GM18867 (cell line): ENCODE results near the gene LSM14A.
"Not testable (repeated sequence)": the region's sequence is repeated elsewhere in the genome, so short reads cannot be mapped to it uniquely, and the experiment has no call there.

ENCODE experiments used
- ATAC-seq: cut with Tn5 transposase; IDR thresholded peaks from one replicate; pipeline ENCODE4 v1.9.1; 2021; ENCODE audit warnings: mild to moderate bottlenecking, moderate library complexity; ENCODE audit not compliant: unreplicated experiment

LSM14A gene

GRCh38 chr19:34226036-34226435, 53.7 kb downstream of the LSM14A start:
- no peak for ATAC-seq

GRCh38 chr19:34228347-34228746, 56.0 kb downstream of the LSM14A start:
- ATAC-seq: no peak

- ATAC-seq: no peak
Measured at GRCh38 chr19:34228762-34229161, 56.5 kb downstream of the LSM14A start.

GRCh38 chr19:34229721-34230120, 57.4 kb downstream of the LSM14A start:
- ATAC-seq: no peak

- no peak for ATAC-seq
Measured at GRCh38 chr19:34230820-34231219, 58.5 kb downstream of the LSM14A start.

GRCh38 chr19:34231439-34231838, 59.1 kb downstream of the LSM14A start:
- no peak for ATAC-seq

GRCh38 chr19:34232566-34233481, 60.5 kb downstream of the LSM14A start:
- ATAC-seq: peak; percentile 62

- no peak for ATAC-seq
Measured at GRCh38 chr19:34235425-34235940, 63.2 kb downstream of the LSM14A start.

- no peak for ATAC-seq
Measured at GRCh38 chr19:34236035-34236987, 64.0 kb downstream of the LSM14A start.

- ATAC-seq: no peak
Measured at GRCh38 chr19:34237283-34237682, 65.0 kb downstream of the LSM14A start.

GRCh38 chr19:34237939-34238338, 65.6 kb downstream of the LSM14A start:
- ATAC-seq: no peak

- ATAC-seq: no peak
Measured at GRCh38 chr19:34241513-34242337, 69.4 kb downstream of the LSM14A start.

GRCh38 chr19:34243138-34243875, 71.0 kb downstream of the LSM14A start:
- ATAC-seq: not testable (repeated sequence)

GRCh38 chr19:34243876-34244578, 71.7 kb downstream of the LSM14A start:
- ATAC-seq: no peak

- no peak for ATAC-seq
Measured at GRCh38 chr19:34244611-34245299, 72.5 kb downstream of the LSM14A start.

- no peak for ATAC-seq
Measured at GRCh38 chr19:34246340-34246739, 74.0 kb downstream of the LSM14A start.

GRCh38 chr19:34248941-34249340, 76.6 kb downstream of the LSM14A start:
- no peak for ATAC-seq

- not testable (repeated sequence) for ATAC-seq
Measured at GRCh38 chr19:34253167-34253566, 80.9 kb downstream of the LSM14A start.

- not testable (repeated sequence) for ATAC-seq
Measured at GRCh38 chr19:34253681-34254045, 81.4 kb downstream of the LSM14A start.
